K562 (cell line): ENCODE data around the gene GDF11.

Experiments
- NR2C1 ChIP-seq, 2 experiments: fragments of 450-650 bp; IDR thresholded peaks; 2 replicates each; pipeline ENCODE4 v1.6.1; 2017; ENCODE audit warnings: mild to moderate bottlenecking in 2 of 2, antibody characterized with exemption in 1 of 2, inconsistent platforms in 1 of 2, missing compliant biosample characterization in 1 of 2, missing genetic modification characterization in 1 of 2
- ZNF586 ChIP-seq: fragments of 450-650 bp; formaldehyde crosslinking; conservative IDR thresholded peaks from 2 replicates; pipeline ENCODE4 v1.4.0; 2020; ENCODE audit warnings: mild to moderate bottlenecking, moderate library complexity

- TF ChIP-seq NR2C1 (IDR thresholded peaks at IDR 0.05) (no peak), NR2C1 (tag; IDR thresholded peaks at IDR 0.05) (no peak), ZNF586 (CRISPR knock-in tag) (no peak)
These were observed 14.8 kb downstream of the GDF11 start for GRCh38 chr12:55757701-55758100.
